Activated naive CD4-positive, alpha-beta T cell treated with anti-CD3 and anti-CD28 coated beads, Interleukin-2, amount 50 U/mL, for 24 hours (primary cell): ENCODE results near the gene CNR2.
A peak's percentile ranks its signal among the peaks of the same experiment; 100 is the strongest.
"Not testable (repeated sequence)": the region's sequence is repeated elsewhere in the genome, so short reads cannot be mapped to it uniquely, and the experiment has no call there.

Experiments
- H3K27ac Mint-ChIP-seq: one replicate; pipeline ENCODE4 v1.8.0; 2021; ENCODE audit warnings: mild to moderate bottlenecking, mixed read lengths
- H3K27me3 Mint-ChIP-seq: one replicate; pipeline ENCODE4 v1.8.0; 2021; ENCODE audit warnings: mixed read lengths
- H3K36me3 Mint-ChIP-seq: one replicate; pipeline ENCODE4 v1.8.0; 2021; ENCODE audit warnings: mixed read lengths
- H3K4me1 Mint-ChIP-seq: one replicate; pipeline ENCODE4 v1.8.0; 2021; ENCODE audit warnings: mixed read lengths
- H3K4me3 Mint-ChIP-seq: one replicate; pipeline ENCODE4 v1.8.0; 2021; ENCODE audit warnings: mild to moderate bottlenecking, mixed read lengths
- H3K9me3 Mint-ChIP-seq: one replicate; pipeline ENCODE4 v1.8.0; 2021; ENCODE audit warnings: mixed read lengths

Gene CNR2

DNA sequence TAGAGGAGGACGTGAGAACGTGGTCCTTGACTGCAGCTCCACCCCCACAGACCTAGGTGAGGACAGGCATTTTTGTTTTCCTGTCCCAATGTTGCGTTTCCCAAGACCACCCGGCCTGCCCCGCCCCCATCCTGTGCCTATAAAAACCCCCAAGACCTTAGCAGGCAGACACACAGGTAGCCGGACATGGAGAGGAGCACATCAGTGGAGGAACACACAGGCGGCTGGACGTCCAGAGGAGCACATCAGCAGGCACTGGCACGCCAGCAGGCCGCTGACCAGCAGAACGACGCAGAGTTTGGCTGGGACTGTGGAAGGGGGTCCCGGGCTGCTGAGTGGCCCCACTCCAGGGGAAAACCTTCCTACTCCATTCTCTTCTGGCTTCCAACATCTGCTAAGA lies 75.3 kb downstream of the CNR2 start:
- H3K27ac Mint-ChIP-seq: peak overlapping the region; percentile 41
- no peaks in the 10 kb centered on the region for H3K9me3 Mint-ChIP-seq
- H3K27me3 Mint-ChIP-seq: peaks cover 2% of the 10 kb centered on the region
- H3K4me3 Mint-ChIP-seq: peak overlapping the region; percentile 81
- H3K36me3 Mint-ChIP-seq: no peaks in the 10 kb centered on the region
- peaks cover 14% of the 10 kb centered on the region for H3K4me1 Mint-ChIP-seq

DNA sequence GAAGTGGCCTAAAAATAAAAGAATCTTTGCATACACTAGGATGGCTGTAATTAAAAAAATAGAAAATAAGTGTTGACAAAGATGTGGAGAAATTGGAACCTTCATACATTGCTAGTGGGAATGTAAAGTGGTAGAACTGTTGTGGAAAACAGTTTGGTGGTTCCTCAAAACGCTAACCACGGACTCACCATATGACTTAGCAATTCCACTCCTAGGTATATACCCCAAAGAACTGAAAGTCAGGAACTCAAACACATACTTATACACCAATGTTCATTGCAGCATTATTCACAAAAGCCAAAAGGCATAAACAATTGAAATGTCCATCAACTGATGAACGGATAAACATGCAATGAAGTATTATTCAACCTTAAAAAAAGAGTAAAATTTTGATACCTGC lies 77.1 kb downstream of the CNR2 start:
- H3K4me1 Mint-ChIP-seq: peaks cover 14% of the 10 kb centered on the region
- H3K4me3 Mint-ChIP-seq: no peak overlapping the region
- peaks cover 2% of the 10 kb centered on the region for H3K27me3 Mint-ChIP-seq
- no peak overlapping the region for H3K27ac Mint-ChIP-seq
- no peaks in the 10 kb centered on the region for H3K9me3 Mint-ChIP-seq
- H3K36me3 Mint-ChIP-seq: no peaks in the 10 kb centered on the region

DNA sequence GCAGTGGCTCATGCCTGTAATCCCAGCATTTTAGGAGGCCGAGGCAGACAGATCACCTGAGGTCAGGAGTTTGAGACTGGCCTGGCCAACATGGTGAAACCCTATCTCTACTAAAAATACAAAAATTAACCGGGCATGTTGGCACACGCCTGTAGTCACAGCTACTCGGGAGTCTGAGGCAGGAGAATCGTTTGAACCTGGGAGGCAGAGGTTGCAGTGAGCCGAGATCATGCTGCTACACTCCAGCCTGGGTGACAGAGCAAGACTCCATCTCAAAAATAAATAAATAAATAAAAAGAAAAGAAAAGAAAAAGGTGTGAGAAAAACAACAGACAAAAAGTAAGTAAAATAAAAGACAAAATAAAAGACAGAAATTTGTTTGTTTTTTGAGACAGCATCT lies 79.0 kb downstream of the CNR2 start:
- peaks cover 14% of the 10 kb centered on the region for H3K4me1 Mint-ChIP-seq
- not testable (repeated sequence) for H3K36me3 Mint-ChIP-seq, H3K4me3 Mint-ChIP-seq, H3K27ac Mint-ChIP-seq, H3K27me3 Mint-ChIP-seq, H3K9me3 Mint-ChIP-seq

DNA sequence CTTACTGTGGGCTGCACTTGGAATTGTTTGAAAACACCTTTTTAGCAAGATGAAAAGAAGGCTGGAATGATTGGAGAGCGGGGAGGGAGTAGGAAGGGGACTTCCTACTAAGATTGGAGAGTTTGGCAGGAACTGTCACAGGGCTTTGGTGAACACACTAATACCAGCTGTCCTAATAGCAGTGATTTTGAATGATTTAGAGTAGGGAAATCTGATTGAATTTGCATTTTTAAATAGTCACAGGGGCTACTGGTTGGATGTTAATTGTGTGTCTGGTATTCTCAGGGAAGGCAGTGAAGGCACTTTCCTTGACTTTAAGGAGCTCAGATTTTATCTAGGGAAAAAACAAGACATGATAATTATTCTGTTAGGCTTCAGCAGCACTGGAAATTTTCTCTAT lies 85.4 kb downstream of the CNR2 start:
- H3K4me3 Mint-ChIP-seq: no peak overlapping the region
- no peak overlapping the region for H3K27ac Mint-ChIP-seq
- peaks cover 12% of the 10 kb centered on the region for H3K4me1 Mint-ChIP-seq
- no peaks in the 10 kb centered on the region for H3K9me3 Mint-ChIP-seq
- H3K27me3 Mint-ChIP-seq: no peaks in the 10 kb centered on the region
- no peaks in the 10 kb centered on the region for H3K36me3 Mint-ChIP-seq

DNA sequence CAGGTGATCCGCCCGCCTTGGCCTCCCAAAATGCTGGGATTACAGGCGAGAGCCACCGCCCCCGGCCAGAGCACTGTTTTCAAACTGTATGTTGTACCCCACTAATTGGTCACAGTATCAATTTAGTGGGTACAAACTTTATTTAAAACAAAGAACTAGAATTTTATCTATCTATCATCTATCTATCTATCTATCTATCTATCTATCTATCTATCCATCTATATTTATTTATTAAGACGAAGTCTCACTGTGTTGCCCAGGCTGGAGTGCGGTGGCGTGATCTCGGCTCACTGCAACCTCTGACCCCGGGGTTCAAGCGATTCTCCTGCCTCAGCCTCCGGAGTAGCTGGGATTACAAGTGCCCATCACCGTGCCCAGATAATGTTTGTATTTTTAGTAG lies 86.6 kb downstream of the CNR2 start:
- not testable (repeated sequence) for H3K4me3 Mint-ChIP-seq, H3K9me3 Mint-ChIP-seq, H3K27ac Mint-ChIP-seq, H3K36me3 Mint-ChIP-seq, H3K27me3 Mint-ChIP-seq
- peaks cover 16% of the 10 kb centered on the region for H3K4me1 Mint-ChIP-seq

DNA sequence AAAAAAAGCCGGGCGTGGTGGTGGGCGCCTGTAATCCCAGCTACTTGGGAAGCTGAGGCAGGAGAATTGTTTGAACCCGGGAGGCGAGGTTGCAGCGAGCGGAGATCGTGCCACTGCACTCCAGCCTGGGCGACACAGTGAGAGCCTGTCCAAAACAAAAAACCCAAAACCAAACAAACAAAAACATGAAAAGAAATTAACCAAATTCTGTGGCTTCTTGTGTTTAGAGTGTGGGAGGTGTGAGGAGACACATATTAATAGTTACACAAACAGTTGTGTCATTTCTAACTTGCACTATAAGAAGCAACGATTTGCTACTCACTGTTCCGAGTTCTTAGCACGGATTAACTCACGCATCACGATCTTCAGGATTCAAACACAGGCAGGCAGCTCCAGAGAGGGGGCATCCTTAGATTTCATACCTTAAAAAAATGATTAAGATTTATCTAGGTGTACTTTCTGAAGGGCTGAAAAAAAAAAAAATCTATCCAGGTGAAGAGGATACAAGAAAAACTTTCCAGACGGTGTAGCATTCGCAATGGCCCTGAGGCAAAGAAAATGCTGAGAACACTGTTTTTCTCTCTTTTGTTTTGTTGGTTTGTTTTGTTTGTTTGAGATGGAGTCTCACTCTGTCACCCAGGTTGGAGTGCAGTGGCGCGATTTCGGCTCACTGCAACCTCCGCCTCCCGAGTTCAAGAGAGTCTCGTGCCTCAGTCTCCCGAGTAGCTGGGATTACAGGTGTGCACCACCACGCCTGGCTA lies 87.2 kb downstream of the CNR2 start:
- peak overlapping the region; percentile 96 for H3K27ac Mint-ChIP-seq
- no peaks in the 10 kb centered on the region for H3K9me3 Mint-ChIP-seq
- H3K4me3 Mint-ChIP-seq: peak overlapping the region; percentile 94
- H3K27me3 Mint-ChIP-seq: no peaks in the 10 kb centered on the region
- peaks cover 16% of the 10 kb centered on the region for H3K4me1 Mint-ChIP-seq
- H3K36me3 Mint-ChIP-seq: no peaks in the 10 kb centered on the region

DNA sequence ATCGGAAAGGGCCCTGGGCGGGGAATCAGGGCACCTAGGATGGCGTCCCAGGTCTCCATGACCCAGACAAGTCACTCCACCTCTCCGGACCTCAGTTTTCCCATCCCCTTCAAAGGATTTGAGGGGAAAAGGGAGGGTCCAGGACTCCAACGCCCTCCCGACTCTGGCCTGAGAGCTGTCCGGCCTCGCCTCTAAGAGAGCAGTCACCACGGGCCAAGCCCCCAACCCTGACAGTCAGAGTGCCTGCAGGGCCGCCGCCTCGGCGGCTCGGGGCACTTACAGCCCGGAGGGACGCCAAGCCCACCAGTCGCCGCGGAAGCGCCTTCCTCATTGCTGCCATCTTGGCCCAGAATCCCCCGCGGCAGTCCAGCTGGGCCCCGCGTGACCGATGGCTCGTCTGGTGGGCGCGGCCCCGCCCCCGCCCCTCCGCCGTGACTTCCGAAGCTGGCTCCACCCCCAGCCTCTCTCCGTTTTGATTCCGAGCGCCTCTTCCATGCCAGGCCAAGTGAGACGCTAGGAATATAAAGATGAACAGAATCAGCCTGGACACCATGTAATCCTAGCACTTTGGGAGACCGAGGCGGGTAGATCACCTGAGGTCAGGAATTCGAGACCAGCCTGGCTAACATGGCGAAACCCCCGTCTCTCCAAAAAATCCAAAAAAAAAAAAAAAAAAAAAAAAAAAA lies 87.9 kb downstream of the CNR2 start, which contains the start of gene HMGCL:
Gene HMGCL, minus strand, starts transcription at position 354 of the 686 bp plus-strand sequence. Its CDS starts 14 bp downstream, at position 340.
- peak within 1 kb of the TSS; percentile 96 for H3K27ac Mint-ChIP-seq
- peaks cover 16% of the 10 kb centered on the region for H3K4me1 Mint-ChIP-seq
- no peaks in the 10 kb centered on the region for H3K9me3 Mint-ChIP-seq
- H3K4me3 Mint-ChIP-seq: peak within 1 kb of the TSS; percentile 94
- H3K27me3 Mint-ChIP-seq: no peaks in the 10 kb centered on the region
- no peaks in the 10 kb centered on the region for H3K36me3 Mint-ChIP-seq

DNA sequence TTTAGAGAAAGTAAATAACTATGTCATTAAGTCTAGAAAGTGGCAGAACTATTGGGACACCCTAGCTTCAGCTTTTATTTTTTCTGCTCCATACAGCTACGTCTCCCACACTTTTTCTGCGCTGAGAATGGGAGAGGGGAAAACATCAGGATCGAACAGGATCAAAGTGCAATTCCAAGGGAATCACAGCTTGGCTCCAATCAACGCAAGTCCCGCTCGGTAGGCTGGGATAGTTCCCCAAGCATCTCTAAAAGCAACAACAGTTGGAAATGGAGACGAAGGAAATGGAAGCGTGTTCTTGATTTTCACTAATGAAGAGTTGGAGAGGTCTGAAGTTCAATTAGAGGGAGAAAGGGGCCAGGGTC lies 88.5 kb downstream of the CNR2 start:
- peak overlapping the region; percentile 96 for H3K27ac Mint-ChIP-seq
- peaks cover 16% of the 10 kb centered on the region for H3K4me1 Mint-ChIP-seq
- H3K9me3 Mint-ChIP-seq: no peaks in the 10 kb centered on the region
- H3K27me3 Mint-ChIP-seq: no peaks in the 10 kb centered on the region
- no peaks in the 10 kb centered on the region for H3K36me3 Mint-ChIP-seq
- H3K4me3 Mint-ChIP-seq: peak overlapping the region; percentile 94

DNA sequence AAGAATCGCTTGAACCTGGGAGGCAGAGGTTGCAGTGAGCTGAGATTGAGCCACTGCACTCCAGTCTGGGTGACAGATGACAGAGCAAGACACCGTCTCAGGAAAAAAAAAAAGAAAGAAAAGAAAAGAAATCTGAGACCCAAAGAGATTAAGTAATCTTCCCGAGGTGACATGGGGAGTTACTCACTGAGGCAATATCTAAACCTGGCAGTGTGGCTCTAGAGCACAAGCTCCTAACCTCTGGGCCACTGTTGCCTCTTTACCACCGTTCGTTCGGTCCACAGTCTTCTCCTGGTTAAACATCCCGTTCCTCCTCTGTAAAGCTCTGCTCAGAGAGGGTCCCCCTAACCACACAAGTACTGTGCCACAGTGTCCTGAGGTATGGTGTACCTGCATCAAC lies 89.4 kb downstream of the CNR2 start:
- Mint-ChIP-seq H3K36me3 (no peaks in the 10 kb centered on the region), H3K4me3 (peak overlapping the region; percentile 94), H3K27me3 (no peaks in the 10 kb centered on the region), H3K27ac (peak overlapping the region; percentile 78), H3K9me3 (no peaks in the 10 kb centered on the region), H3K4me1 (peaks cover 16% of the 10 kb centered on the region)
